NCI-H1105 treated with DMSO at 0.1 percent for 48 hours (cell line): ENCODE measurements around the gene CLEC19A.

ENCODE experiments used
- DNase-seq: peaks from one replicate; lab custom pipeline; 2025; lab: John Stamatoyannopoulos, UW

Gene CLEC19A

GRCh38 chr16:19328364-19328763, 42.8 kb downstream of the CLEC19A start:
- DNase-seq, result no peak

GRCh38 chr16:19329932-19330331, 44.4 kb downstream of the CLEC19A start:
- DNase-seq, result no peak

- DNase-seq, result no peak
Measured at GRCh38 chr16:19330841-19331397, 45.4 kb downstream of the CLEC19A start.

GRCh38 chr16:19331794-19332193, 46.3 kb downstream of the CLEC19A start:
- DNase-seq, result no peak

GRCh38 chr16:19338335-19338734, 52.8 kb downstream of the CLEC19A start:
- no peak for DNase-seq

- DNase-seq, result no peak
Measured at GRCh38 chr16:19344224-19344801, 58.8 kb downstream of the CLEC19A start.

GRCh38 chr16:19344980-19345379, 59.4 kb downstream of the CLEC19A start:
- no peak for DNase-seq

- no peak for DNase-seq
Measured at GRCh38 chr16:19346335-19346922, 60.9 kb downstream of the CLEC19A start.

- no peak for DNase-seq
Measured at GRCh38 chr16:19348125-19348524, 62.6 kb downstream of the CLEC19A start.

GRCh38 chr16:19348578-19349315, 63.2 kb downstream of the CLEC19A start:
- DNase-seq, result no peak

- DNase-seq, result no peak
Measured at GRCh38 chr16:19354371-19354770, 68.8 kb downstream of the CLEC19A start.

GRCh38 chr16:19356024-19356952, 70.8 kb downstream of the CLEC19A start:
- DNase-seq, result no peak

GRCh38 chr16:19359556-19359955, 74.0 kb downstream of the CLEC19A start:
- DNase-seq, result no peak
